Activated CD4-positive, alpha-beta memory T cell treated with anti-CD3 and anti-CD28 coated beads, Interleukin-2, amount 10 ng/mL, durations not matched to agents 7 days and 5 days (primary cell): Measurements from ENCODE around the gene TSN. TPM values are rescaled to one million over a fixed set of nuclear protein-coding genes. Genes with fewer than 3 reads are reported as not detected.

Source experiments
- CTCF ChIA-PET: fragments of 350-600 bp; sonication (Branson Sonifier 250); formaldehyde crosslinking; loops from one replicate; lab custom pipeline; 2021; ENCODE audit warnings: antibody characterized with exemption, inconsistent platforms; lab: Charles Lee
- POLR2A ChIA-PET: fragments of 350-600 bp; sonication (Branson Sonifier 250); formaldehyde crosslinking; loops from one replicate; lab custom pipeline; 2021; ENCODE audit warnings: antibody characterized with exemption; lab: Charles Lee
- DNase-seq: peaks from one replicate; pipeline ENCODE4 v3.0.0-alpha.2; 2020
- H3K27ac Mint-ChIP-seq: one replicate; pipeline ENCODE4 v1.8.0; 2021; ENCODE audit warnings: mild to moderate bottlenecking, mixed read lengths
- H3K27me3 Mint-ChIP-seq: one replicate; pipeline ENCODE4 v1.8.0; 2021; ENCODE audit warnings: mixed read lengths
- H3K36me3 Mint-ChIP-seq: one replicate; pipeline ENCODE4 v1.8.0; 2021; ENCODE audit warnings: low read depth, mixed read lengths
- H3K4me1 Mint-ChIP-seq: one replicate; pipeline ENCODE4 v1.8.0; 2021; ENCODE audit warnings: mixed read lengths
- H3K4me3 Mint-ChIP-seq: one replicate; pipeline ENCODE4 v1.8.0; 2021; ENCODE audit warnings: mild to moderate bottlenecking, mixed read lengths
- H3K9me3 Mint-ChIP-seq: one replicate; pipeline ENCODE4 v1.8.0; 2021; ENCODE audit warnings: mixed read lengths
- total RNA-seq, 2 experiments: library from RNA; stranded (reverse); gene quantifications; one replicate each; pipeline ENCODE4 v1.2.3, GENCODE V29; 2021

The TSN gene
- total RNA-seq, 2 experiments from 2014 or later: 52.7 to 56.7 TPM

GRCh38 chr2:121754851-121755236 lies 607 bp upstream of the TSN start:
- H3K27ac Mint-ChIP-seq: peak overlapping the region; percentile 69
- ChIA-PET POLR2A (interaction anchor here (1.6 to 4.0 kb wide), 4 partner anchors 19 to 224 kb away, joined by 10 to 28 read pairs (median 22); partner anchors contain the start of genes CLASP1, NIFK and RNU4ATAC), CTCF (no interaction called here)
- peaks cover 19% of the 10 kb centered on the region for H3K36me3 Mint-ChIP-seq
- H3K27me3 Mint-ChIP-seq: no peaks in the 10 kb centered on the region
- H3K4me1 Mint-ChIP-seq: peaks cover 26% of the 10 kb centered on the region
- no peak for DNase-seq
- H3K4me3 Mint-ChIP-seq: peak overlapping the region; percentile 86
- H3K9me3 Mint-ChIP-seq: no peaks in the 10 kb centered on the region

- H3K9me3 Mint-ChIP-seq: no peaks in the 10 kb centered on the region
- H3K4me1 Mint-ChIP-seq: no peaks in the 10 kb centered on the region
- DNase-seq: no peak
- POLR2A ChIA-PET: interaction anchor here (1.4 kb wide), 1 partner anchor 234 kb away, joined by 3 read pairs; the partner anchor contains the start of gene RNU4ATAC
- no peak overlapping the region for H3K4me3 Mint-ChIP-seq
- H3K36me3 Mint-ChIP-seq: peaks cover 59% of the 10 kb centered on the region
- no peaks in the 10 kb centered on the region for H3K27me3 Mint-ChIP-seq
- CTCF ChIA-PET: no interaction called here
- H3K27ac Mint-ChIP-seq: no peak overlapping the region
Observed at GRCh38 chr2:121764681-121765228, 9.3 kb downstream of the TSN start.

GRCh38 chr2:121766624-121767023 lies 11.2 kb downstream of the TSN start:
- Mint-ChIP-seq H3K9me3 (no peaks in the 10 kb centered on the region), H3K27ac (no peak overlapping the region), H3K4me1 (no peaks in the 10 kb centered on the region), H3K27me3 (no peaks in the 10 kb centered on the region), H3K36me3 (peaks cover 49% of the 10 kb centered on the region), H3K4me3 (no peak overlapping the region)
- DNase-seq: no peak
- ChIA-PET CTCF (no interaction called here), POLR2A (no interaction called here)

GRCh38 chr2:121768143-121768755 lies 12.8 kb downstream of the TSN start:
- Mint-ChIP-seq H3K4me1 (no peaks in the 10 kb centered on the region), H3K27me3 (no peaks in the 10 kb centered on the region), H3K4me3 (no peak overlapping the region), H3K27ac (no peak overlapping the region), H3K9me3 (no peaks in the 10 kb centered on the region), H3K36me3 (peaks cover 42% of the 10 kb centered on the region)
- CTCF ChIA-PET: no interaction called here
- no peak for DNase-seq
- POLR2A ChIA-PET: no interaction called here

GRCh38 chr2:121771976-121772742 lies 16.7 kb downstream of the TSN start:
- Mint-ChIP-seq H3K27me3 (no peaks in the 10 kb centered on the region), H3K36me3 (peaks cover 11% of the 10 kb centered on the region), H3K9me3 (no peaks in the 10 kb centered on the region), H3K27ac (no peak overlapping the region), H3K4me3 (no peak overlapping the region), H3K4me1 (peaks cover 3% of the 10 kb centered on the region)
- POLR2A ChIA-PET: no interaction called here
- CTCF ChIA-PET: interaction anchor here (0.7 kb wide), 1 partner anchor 365 kb away, joined by 4 read pairs; no protein-coding TSS in a partner anchor
- no peak for DNase-seq

- Mint-ChIP-seq H3K27ac (no peak overlapping the region), H3K9me3 (no peaks in the 10 kb centered on the region), H3K4me1 (peaks cover 3% of the 10 kb centered on the region), H3K4me3 (no peak overlapping the region), H3K36me3 (no peaks in the 10 kb centered on the region), H3K27me3 (no peaks in the 10 kb centered on the region)
- POLR2A ChIA-PET: no interaction called here
- no peak for DNase-seq
- CTCF ChIA-PET: interaction anchor here (0.7 kb wide), 2 partner anchors 233 to 246 kb away, joined by 3 read pairs; no protein-coding TSS in a partner anchor
Observed at GRCh38 chr2:121774235-121774634, 18.8 kb downstream of the TSN start.

GRCh38 chr2:121776361-121776760 lies 20.9 kb downstream of the TSN start:
- DNase-seq: no peak
- Mint-ChIP-seq H3K4me3 (no peak overlapping the region), H3K36me3 (no peaks in the 10 kb centered on the region), H3K9me3 (no peaks in the 10 kb centered on the region), H3K27me3 (no peaks in the 10 kb centered on the region), H3K4me1 (peaks cover 3% of the 10 kb centered on the region), H3K27ac (no peak overlapping the region)
- ChIA-PET POLR2A (no interaction called here), CTCF (no interaction called here)

- no peaks in the 10 kb centered on the region for H3K9me3 Mint-ChIP-seq
- DNase-seq: no peak
- ChIA-PET CTCF (no interaction called here), POLR2A (no interaction called here)
- no peak overlapping the region for H3K27ac Mint-ChIP-seq
- H3K36me3 Mint-ChIP-seq: no peaks in the 10 kb centered on the region
- H3K27me3 Mint-ChIP-seq: peaks cover under 1% of the 10 kb centered on the region
- peaks cover 3% of the 10 kb centered on the region for H3K4me1 Mint-ChIP-seq
- H3K4me3 Mint-ChIP-seq: no peak overlapping the region
Observed at GRCh38 chr2:121776885-121777698, 21.6 kb downstream of the TSN start.

GRCh38 chr2:121777699-121778058 lies 22.2 kb downstream of the TSN start:
- Mint-ChIP-seq H3K27me3 (peaks cover 4% of the 10 kb centered on the region), H3K9me3 (no peaks in the 10 kb centered on the region), H3K36me3 (no peaks in the 10 kb centered on the region), H3K4me1 (peaks cover 3% of the 10 kb centered on the region), H3K27ac (no peak overlapping the region), H3K4me3 (no peak overlapping the region)
- POLR2A ChIA-PET: no interaction called here
- CTCF ChIA-PET: no interaction called here
- DNase-seq: no peak

- Mint-ChIP-seq H3K27ac (no peak overlapping the region), H3K4me1 (peaks cover 3% of the 10 kb centered on the region), H3K36me3 (no peaks in the 10 kb centered on the region), H3K27me3 (peaks cover 11% of the 10 kb centered on the region), H3K4me3 (no peak overlapping the region), H3K9me3 (no peaks in the 10 kb centered on the region)
- ChIA-PET CTCF (no interaction called here), POLR2A (no interaction called here)
- no peak for DNase-seq
Observed at GRCh38 chr2:121778741-121779487, 23.5 kb downstream of the TSN start.

- ChIA-PET POLR2A (no interaction called here), CTCF (no interaction called here)
- peaks cover 19% of the 10 kb centered on the region for H3K27me3 Mint-ChIP-seq
- no peaks in the 10 kb centered on the region for H3K9me3 Mint-ChIP-seq
- no peak overlapping the region for H3K27ac Mint-ChIP-seq
- no peaks in the 10 kb centered on the region for H3K4me1 Mint-ChIP-seq
- no peak for DNase-seq
- no peak overlapping the region for H3K4me3 Mint-ChIP-seq
- H3K36me3 Mint-ChIP-seq: no peaks in the 10 kb centered on the region
Observed at GRCh38 chr2:121783180-121783579, 27.7 kb downstream of the TSN start.

GRCh38 chr2:121788685-121789084 lies 33.2 kb downstream of the TSN start:
- no peaks in the 10 kb centered on the region for H3K4me1 Mint-ChIP-seq
- ChIA-PET POLR2A (no interaction called here), CTCF (no interaction called here)
- H3K9me3 Mint-ChIP-seq: no peaks in the 10 kb centered on the region
- no peak overlapping the region for H3K27ac Mint-ChIP-seq
- H3K27me3 Mint-ChIP-seq: peaks cover 27% of the 10 kb centered on the region
- DNase-seq: no peak
- no peaks in the 10 kb centered on the region for H3K36me3 Mint-ChIP-seq
- no peak overlapping the region for H3K4me3 Mint-ChIP-seq
